HG02852 (cell line): Measurements from ENCODE around the gene TNK1.
"Not testable (repeated sequence)": the region's sequence is repeated elsewhere in the genome, so short reads cannot be mapped to it uniquely, and the experiment has no call there.

Experiments used
- ATAC-seq: cut with Tn5 transposase; IDR thresholded peaks from one replicate; pipeline ENCODE4 v1.9.1; 2021; ENCODE audit warnings: mild to moderate bottlenecking, moderate library complexity; ENCODE audit not compliant: unreplicated experiment

Gene TNK1

DNA sequence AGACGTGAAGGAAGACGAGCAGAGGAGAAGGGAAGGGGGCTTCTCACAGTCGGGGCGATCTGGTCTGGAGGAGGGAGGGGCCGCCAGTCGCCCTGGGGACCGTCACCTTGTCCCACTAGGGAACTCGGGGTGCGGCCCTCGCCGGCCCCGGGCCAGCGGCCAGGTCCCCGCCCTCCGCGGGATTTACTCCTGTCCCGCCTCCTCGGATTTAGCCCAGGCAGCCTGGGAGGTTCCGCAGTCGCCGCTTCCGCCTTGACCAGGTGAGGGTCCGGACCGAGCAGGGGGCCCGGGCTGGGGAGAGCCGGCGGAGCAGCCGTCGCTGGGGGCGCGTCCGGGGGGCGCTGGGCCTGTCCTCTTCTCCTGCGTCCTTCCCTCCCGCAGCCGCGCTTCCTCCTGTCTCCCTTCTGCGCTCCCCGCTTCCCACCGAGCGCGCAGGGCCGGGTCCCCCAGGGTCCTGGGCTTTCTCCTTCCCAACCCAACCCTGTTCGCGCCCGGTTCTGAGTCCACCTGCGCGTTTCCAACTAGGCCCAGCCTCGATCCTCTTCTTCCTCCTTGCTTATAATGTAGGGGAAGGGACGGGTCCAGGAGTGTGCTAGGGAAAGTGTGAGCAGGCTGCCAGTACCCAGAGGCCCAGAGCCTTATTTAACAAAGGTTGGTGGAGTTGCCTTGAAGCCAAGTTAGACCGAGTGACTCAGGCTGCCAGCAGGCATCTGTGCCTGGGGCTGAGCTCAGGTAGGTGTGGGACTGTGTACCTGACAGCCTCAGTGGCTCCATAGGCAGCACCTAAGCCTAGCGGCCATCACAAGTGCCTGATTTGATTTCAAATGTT, at the start of gene TNK1:
Gene TNK1 (plus strand): TSS at position 235 of the 829 bp plus-strand sequence. CDS start 1,838 bp downstream, outside the sequence.
- ATAC-seq, result no peak

GRCh38 chr17:7332111-7332510, 48.8 kb upstream of the TNK1 start:
- ATAC-seq, result no peak

- ATAC-seq, result not testable (repeated sequence)
Observed at GRCh38 chr17:7332600-7333069, 48.3 kb upstream of the TNK1 start.

GRCh38 chr17:7334938-7335538, 45.9 kb upstream of the TNK1 start:
- no peak for ATAC-seq

- not testable (repeated sequence) for ATAC-seq
Observed at GRCh38 chr17:7335765-7336164, 45.1 kb upstream of the TNK1 start.

DNA sequence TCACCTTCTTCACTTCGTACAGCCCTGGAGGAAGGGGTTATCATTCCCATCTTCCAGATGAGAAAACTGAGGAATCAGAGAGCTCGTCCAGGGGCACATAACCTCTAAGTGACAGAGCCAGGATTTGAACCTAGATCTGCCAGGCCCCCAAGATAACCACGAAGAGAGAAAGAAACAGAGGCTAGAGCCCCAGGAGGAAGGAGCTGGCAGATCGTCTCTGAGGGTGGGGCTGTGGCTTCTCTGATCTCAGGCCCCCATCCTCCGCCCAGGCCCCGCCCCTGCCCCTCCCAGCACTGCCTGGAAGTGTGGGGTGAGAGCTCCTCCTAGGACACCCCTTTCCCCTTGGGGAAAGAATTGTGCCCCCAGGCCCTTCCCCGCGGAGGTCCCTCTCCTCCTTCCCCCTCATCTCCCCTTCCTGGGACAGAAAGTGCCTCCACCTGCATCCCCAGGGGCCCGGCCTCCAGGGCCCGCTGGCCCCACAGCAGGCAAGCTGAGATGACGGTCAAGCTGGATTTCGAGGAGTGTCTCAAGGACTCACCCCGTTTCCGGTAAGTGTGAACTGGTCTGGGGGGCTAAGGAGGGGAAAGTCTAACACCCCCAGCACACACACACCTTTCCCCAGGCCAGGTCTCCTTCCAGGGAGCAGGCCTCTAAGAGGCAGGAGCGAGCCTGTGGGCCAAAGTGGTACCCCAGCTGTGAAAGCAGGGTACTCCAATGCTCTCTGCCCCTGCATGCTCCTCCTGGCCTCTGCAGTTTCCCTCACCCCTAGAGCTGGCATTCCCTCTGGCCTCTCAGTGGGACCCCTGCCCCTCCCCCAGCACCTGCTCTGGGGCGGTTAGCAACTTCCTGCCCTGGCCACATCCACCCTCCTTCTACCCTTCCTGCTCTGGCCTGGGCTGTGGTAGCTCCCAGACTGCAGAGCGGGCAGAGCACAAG, 44.4 kb upstream of the TNK1 start, which contains the start of gene ACAP1:
Gene ACAP1 (plus strand): TSS at position 290 of the 936 bp plus-strand sequence. CDS start 206 bp downstream, at position 496.
- ATAC-seq, result peak; percentile 73

DNA sequence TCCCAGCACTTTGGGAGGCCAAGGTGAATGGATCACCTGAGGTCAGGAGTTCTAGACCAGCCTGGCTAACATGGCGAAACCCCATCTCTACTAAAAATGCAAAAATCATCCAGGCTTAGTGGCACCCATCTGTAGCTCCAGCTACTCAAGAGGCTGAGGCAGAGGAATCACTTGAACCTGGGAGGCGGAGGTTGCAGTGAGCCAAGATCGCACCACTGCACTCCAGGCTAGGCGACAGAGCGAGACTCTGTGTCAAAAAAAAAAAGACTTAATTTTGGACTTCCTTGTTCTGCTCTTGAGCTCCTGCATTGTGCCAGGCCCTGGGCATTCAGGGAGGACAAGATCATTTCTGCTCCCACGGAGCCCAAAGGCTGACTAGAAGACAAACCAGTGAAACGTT, 43.3 kb upstream of the TNK1 start:
- ATAC-seq, result not testable (repeated sequence)

DNA sequence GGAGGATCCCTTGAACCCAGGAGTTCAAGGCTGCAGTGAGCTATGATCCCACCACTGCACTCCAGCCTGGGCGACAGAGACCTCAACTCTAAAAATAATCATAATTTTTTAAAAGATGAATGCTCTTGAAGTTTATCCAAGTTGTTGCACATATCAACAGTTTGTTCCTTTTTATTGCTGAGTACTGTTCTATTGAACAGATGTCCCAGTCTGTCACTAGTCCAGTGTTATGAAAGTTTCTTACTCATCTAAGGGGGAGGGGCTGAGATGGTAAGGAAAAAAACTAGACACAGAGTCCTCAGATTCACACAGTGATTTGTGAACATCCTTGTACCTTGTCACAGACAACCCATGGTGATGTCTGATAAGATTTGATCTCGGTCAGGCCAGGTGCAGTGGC, 40.7 kb upstream of the TNK1 start:
- no peak for ATAC-seq

GRCh38 chr17:7341842-7342241, 39.0 kb upstream of the TNK1 start:
- no peak for ATAC-seq

DNA sequence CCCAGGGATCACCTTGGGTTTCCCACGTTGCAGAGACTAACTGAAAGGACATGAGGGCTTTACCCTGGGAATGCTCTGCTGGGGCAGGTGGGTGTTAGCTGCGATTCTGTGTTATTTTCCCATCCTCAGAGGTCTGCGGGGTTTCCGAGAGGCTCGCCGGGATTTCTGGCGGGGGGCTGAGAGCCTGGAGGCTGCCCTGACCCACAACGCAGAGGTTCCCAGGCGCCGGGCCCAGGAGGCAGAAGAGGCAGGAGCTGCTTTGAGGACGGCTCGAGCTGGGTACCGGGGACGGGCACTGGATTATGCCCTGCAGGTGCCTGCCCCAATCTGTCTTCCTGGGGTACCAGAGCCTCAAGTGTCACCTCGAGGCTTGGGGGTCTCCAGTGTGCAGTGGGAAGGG, 37.6 kb upstream of the TNK1 start:
- ATAC-seq, result no peak

GRCh38 chr17:7346761-7347614, 33.9 kb upstream of the TNK1 start:
- ATAC-seq, result no peak

DNA sequence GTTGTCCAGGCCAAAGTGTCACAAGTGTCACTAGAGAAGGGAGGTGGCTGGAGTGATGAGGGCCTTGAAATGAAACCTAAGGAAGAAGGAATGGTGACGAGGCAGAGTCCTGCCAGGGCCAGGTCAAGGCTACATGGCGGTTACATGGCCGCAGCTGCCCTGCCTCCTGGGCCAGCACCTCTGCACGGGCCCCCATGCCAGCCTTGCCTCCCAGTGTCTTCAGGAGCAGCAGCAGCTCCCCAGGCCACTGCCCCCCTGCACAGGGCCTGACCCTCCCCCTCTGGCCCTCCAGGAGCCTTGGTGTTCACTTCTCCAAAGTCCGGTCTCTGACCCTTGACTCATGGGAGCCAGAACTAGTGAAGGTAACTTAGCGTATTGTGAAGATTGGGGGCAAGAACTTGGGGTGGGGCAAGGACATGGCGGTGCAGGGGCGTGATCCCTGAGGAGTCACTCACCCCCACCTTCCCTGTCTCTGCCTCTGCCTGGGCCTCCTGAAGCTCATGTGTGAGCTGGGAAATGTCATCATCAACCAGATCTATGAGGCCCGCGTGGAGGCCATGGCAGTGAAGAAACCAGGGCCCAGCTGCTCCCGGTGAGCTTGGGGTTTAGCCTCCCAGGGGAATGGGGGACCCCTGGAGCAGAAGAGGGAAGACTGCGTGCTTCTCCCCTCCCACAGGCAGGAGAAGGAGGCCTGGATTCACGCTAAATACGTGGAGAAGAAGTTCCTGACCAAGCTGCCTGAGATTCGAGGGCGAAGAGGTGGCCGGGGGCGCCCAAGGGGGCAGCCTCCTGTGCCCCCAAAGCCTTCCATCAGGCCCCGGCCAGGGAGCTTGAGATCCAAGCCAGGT, 33.0 kb upstream of the TNK1 start:
- ATAC-seq, result no peak

DNA sequence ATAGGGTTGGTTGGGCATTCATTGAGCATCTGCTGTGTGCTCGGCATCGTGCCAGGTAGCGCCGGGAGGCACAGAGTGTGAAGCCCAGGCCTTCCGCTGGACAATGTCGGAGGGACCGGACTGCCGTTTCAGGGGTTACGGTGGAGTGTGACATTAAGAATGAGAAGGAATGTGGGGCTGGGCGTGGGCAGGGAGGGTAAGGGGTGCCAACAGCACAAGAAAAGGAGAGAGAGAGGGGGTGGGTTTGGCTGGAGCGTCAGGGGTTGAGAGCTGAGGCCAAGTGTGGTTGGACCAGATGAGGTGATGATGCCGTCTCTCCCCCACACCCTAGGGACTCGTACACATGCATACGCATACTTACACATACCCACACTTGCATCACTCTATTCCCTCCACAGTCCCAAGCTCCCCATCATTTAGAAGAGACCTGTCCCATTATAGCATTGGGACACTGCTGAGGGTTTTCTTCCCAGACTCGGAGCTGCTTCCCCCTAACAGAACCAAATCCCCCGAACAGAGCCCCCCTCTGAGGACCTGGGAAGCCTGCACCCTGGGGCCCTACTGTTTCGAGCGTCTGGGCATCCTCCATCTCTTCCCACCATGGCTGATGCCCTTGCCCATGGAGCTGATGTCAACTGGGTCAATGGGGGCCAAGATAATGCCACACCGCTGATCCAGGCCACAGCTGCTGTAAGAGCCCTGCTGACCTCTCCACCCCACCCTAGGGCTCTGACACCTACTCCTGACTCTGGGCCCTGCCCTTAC, 32.2 kb upstream of the TNK1 start:
- ATAC-seq, result no peak

DNA sequence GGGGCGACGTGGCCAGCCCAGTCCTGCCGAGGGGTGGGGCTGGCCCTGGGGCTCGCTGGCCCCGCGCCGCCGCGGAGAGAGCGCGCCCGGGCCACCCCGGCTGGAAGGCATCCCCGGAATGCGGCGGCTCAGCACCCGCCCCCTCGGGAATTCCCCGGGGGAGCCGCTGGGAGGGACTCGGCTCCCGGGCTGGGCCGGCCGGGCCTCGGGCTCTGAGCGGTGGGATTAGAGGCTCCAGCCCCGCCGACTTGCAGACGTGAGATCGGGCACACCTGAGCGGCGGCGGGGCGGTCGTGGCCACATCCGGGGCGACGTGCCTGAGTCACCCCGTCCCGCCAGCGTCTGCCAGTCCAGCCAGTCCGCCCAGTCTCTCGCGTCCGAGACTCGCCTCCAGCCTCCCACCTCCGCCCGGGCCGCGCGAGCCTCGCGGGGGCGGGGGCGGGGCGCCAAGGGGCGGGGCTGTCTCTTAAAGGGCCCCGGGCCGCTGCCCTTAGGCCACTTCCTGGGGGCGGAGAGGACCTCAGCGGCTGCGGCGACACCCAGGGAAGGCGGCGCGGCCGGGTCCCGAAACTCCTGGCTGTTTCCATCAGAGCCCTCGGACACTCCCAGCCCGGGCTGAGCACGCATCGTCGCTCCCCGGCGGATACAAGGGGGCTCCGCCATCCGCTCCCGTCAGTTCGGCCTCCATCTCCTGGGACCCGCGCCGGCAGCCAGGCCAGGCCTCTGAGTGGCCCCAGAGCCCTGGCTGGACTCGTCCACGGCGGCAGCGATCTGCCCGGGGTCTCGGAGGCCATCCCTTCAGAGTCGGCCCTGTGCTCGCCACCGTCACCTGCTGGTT, 29.0 kb upstream of the TNK1 start, which contains the start of gene KCTD11:
Gene KCTD11 (plus strand): TSS at position 498 of the 838 bp plus-strand sequence.
- ATAC-seq, result peak; percentile 66

DNA sequence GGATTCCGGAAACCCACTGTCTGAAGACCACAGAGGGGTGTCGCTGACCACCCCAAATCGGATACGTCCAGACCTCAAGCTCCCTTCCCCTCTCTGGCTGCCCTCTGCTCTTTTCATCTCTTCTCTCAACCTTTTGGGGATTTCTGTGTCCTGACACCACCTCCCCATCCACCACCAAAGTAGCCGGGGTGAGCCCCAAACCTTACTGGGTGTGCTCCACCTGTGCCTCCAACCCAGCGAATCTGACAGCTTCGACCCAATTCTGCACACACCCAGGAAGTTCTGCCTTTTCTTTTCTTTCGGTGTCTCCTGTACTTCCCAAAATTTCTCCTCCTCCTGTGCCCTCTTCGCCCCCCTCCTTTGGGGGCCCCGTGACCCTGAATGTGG, 28.4 kb upstream of the TNK1 start:
- ATAC-seq, result no peak

GRCh38 chr17:7352910-7353635, 27.8 kb upstream of the TNK1 start:
- no peak for ATAC-seq
